GM12878 (cell line): ENCODE measurements around the gene PRSS35.

Experiments used
- BCL11A ChIP-seq: IDR thresholded peaks from 2 replicates; pipeline ENCODE4 v1.6.1; 2011; ENCODE audit warnings: low read depth, low read length
- CEBPB ChIP-seq, 2 experiments: fragments of 150-350 bp in 1 of 2; IDR thresholded peaks; 2 replicates each; pipeline ENCODE4 v1.6.1; 2012 to 2014; ENCODE audit warnings: low read depth in 2 of 2, low read length in 2 of 2, borderline replicate concordance in 1 of 2, inconsistent platforms in 1 of 2
- CHD2 ChIP-seq: IDR thresholded peaks from 2 replicates; pipeline ENCODE4 v1.6.1; 2011; ENCODE audit warnings: low read depth, low read length, improper control_type of control experiment, borderline replicate concordance
- EZH2 ChIP-seq: IDR thresholded peaks from 2 replicates; pipeline ENCODE4 v1.6.1; 2012; ENCODE audit warnings: low read depth, mild to moderate bottlenecking, control low read depth, inconsistent platforms, low read length, borderline replicate concordance; ENCODE audit not compliant: control insufficient read depth
- HDAC2 ChIP-seq: fragments of 200-600 bp; sonication (generic); IDR thresholded peaks from 2 replicates; pipeline ENCODE4 v1.6.1; 2017
- JUND ChIP-seq: IDR thresholded peaks from 2 replicates; pipeline ENCODE4 v1.6.1; 2012; ENCODE audit warnings: low read depth, mild to moderate bottlenecking, low read length, improper control_type of control experiment, moderate library complexity
- SMAD1 ChIP-seq: fragments of 450-650 bp; IDR thresholded peaks from 2 replicates; pipeline ENCODE4 v1.6.1; 2018; ENCODE audit warnings: mild to moderate bottlenecking, low read depth; ENCODE audit not compliant: partially characterized antibody
- TF ChIP-seq, protein P1 (sequence below), 3 experiments: IDR thresholded peaks in 2 of 3; conservative IDR thresholded peaks in 1 of 3; 2 replicates each; pipeline ENCODE4 v1.5.1; 2011; ENCODE audit warnings: low read depth in 3 of 3, low read length in 3 of 3, mild to moderate bottlenecking in 3 of 3, control low read depth in 2 of 3, moderate library complexity in 2 of 3, inconsistent platforms in 1 of 3, mixed read lengths in 1 of 3; ENCODE audit not compliant: control insufficient read depth in 2 of 3, insufficient read depth in 1 of 3; ENCODE audit errors: extremely low read depth in 1 of 3
- TF ChIP-seq, protein P2 (sequence below): IDR thresholded peaks from 2 replicates; pipeline ENCODE4 v1.6.1; 2012; ENCODE audit warnings: improper control_type of control experiment, low read depth, low read length; ENCODE audit not compliant: insufficient replicate concordance

DNA sequence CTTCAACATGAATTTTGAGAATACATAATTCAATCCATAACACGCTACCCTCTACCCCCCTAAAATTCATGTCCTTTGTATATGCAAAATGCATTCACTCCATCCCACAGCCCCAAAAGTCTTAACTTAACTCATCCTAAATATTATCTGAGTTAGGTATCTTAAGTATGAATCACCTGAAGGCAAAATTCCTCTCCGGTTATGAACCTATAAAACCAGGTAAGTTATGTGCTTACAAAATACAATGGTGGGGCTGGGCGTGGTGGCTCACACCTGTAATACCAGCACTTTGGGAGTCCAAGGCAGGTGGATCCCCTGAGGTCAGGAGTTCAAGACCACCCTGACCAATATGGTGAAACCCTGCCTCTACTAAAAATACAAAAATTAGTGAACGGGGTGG, 23.5 kb upstream of the PRSS35 start:
- TF ChIP-seq, protein P1, sequence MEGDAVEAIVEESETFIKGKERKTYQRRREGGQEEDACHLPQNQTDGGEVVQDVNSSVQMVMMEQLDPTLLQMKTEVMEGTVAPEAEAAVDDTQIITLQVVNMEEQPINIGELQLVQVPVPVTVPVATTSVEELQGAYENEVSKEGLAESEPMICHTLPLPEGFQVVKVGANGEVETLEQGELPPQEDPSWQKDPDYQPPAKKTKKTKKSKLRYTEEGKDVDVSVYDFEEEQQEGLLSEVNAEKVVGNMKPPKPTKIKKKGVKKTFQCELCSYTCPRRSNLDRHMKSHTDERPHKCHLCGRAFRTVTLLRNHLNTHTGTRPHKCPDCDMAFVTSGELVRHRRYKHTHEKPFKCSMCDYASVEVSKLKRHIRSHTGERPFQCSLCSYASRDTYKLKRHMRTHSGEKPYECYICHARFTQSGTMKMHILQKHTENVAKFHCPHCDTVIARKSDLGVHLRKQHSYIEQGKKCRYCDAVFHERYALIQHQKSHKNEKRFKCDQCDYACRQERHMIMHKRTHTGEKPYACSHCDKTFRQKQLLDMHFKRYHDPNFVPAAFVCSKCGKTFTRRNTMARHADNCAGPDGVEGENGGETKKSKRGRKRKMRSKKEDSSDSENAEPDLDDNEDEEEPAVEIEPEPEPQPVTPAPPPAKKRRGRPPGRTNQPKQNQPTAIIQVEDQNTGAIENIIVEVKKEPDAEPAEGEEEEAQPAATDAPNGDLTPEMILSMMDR (IDR thresholded peaks at IDR 0.05 in 2 of 3, conservative IDR thresholded peaks at IDR 0.05 in 1 of 3; ENCODE audit: control insufficient read depth in 2 of 3, extremely low read depth in 1 of 3, insufficient read depth in 1 of 3, low read depth in 3 of 3, low read length in 3 of 3), result no peak
- TF ChIP-seq CHD2, result no peak
- no peak for TF ChIP-seq CEBPB (IDR thresholded peaks at IDR 0.05; ENCODE audit: borderline replicate concordance in 1 of 2, low read depth in 2 of 2, low read length in 2 of 2)
- TF ChIP-seq BCL11A, result no peak
- no peak for TF ChIP-seq SMAD1
- TF ChIP-seq, protein P2, sequence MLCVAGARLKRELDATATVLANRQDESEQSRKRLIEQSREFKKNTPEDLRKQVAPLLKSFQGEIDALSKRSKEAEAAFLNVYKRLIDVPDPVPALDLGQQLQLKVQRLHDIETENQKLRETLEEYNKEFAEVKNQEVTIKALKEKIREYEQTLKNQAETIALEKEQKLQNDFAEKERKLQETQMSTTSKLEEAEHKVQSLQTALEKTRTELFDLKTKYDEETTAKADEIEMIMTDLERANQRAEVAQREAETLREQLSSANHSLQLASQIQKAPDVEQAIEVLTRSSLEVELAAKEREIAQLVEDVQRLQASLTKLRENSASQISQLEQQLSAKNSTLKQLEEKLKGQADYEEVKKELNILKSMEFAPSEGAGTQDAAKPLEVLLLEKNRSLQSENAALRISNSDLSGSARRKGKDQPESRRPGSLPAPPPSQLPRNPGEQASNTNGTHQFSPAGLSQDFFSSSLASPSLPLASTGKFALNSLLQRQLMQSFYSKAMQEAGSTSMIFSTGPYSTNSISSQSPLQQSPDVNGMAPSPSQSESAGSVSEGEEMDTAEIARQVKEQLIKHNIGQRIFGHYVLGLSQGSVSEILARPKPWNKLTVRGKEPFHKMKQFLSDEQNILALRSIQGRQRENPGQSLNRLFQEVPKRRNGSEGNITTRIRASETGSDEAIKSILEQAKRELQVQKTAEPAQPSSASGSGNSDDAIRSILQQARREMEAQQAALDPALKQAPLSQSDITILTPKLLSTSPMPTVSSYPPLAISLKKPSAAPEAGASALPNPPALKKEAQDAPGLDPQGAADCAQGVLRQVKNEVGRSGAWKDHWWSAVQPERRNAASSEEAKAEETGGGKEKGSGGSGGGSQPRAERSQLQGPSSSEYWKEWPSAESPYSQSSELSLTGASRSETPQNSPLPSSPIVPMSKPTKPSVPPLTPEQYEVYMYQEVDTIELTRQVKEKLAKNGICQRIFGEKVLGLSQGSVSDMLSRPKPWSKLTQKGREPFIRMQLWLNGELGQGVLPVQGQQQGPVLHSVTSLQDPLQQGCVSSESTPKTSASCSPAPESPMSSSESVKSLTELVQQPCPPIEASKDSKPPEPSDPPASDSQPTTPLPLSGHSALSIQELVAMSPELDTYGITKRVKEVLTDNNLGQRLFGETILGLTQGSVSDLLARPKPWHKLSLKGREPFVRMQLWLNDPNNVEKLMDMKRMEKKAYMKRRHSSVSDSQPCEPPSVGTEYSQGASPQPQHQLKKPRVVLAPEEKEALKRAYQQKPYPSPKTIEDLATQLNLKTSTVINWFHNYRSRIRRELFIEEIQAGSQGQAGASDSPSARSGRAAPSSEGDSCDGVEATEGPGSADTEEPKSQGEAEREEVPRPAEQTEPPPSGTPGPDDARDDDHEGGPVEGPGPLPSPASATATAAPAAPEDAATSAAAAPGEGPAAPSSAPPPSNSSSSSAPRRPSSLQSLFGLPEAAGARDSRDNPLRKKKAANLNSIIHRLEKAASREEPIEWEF, result no peak
- no peak for TF ChIP-seq EZH2
- TF ChIP-seq HDAC2, result no peak
- TF ChIP-seq JUND, result no peak
